C4-2B (cell line): ENCODE data around the gene DLST.

Experiments
- H3K27ac ChIP-seq: fragments of 450-650 bp; 2 replicates; pipeline ENCODE4 v1.5.1; 2017
- CTCF ChIP-seq: fragments of 450-650 bp; conservative IDR thresholded peaks from 2 replicates; pipeline ENCODE4 v1.5.1; 2017; ENCODE audit warnings: mild to moderate bottlenecking
- ZFX ChIP-seq: fragments of 450-650 bp; IDR thresholded peaks from 2 replicates; pipeline ENCODE4 v1.6.1; 2017

The DLST gene

DNA sequence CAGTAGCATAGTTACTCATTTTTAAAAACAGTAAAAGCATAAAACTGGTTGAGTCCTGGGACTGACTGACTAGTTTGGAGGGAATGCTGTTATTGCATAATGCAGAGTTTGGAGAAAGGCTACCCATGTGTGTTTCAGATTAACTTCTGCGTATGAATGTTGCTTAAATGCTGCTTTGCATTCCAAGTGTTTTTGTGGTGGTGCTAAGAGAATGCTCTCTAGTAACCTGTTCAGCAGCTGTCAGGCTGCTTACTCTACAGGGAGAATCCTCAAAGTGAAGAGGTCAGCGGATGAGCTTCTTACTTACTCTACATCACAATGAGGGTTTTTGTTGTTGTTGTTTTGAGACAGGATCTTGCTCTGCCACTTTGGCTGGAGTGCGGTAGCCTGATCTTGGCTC lies 4.3 kb downstream of the DLST start:
- no peak for TF ChIP-seq CTCF
- no peak for TF ChIP-seq ZFX
- no peak overlapping the region for H3K27ac ChIP-seq

- peak overlapping the region; percentile 33; the same call in 1 of the 2 replicates for H3K27ac ChIP-seq
- TF ChIP-seq ZFX (no peak), CTCF (no peak)
Observed at GRCh38 chr14:74888164-74889158, 6.7 kb downstream of the DLST start.

DNA sequence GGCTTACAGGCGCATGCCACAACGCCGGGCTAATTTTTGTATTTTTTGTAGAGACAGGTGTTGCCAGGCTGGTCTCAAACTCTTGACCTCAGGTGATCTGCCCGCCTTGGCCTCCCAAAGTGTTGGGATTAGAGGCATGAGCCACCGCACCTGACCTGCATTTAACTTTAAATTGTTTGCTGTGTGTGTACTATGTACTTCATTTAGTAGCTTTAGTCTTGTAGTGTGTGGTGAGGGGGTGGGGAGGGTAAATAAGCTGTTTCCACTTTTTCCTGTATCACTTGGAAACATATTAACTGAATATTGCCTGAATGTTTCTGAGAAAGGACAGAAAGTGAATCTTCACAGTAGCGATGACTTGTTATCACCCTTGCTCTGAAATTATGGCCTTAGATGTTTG lies 8.5 kb downstream of the DLST start:
- TF ChIP-seq CTCF: no peak
- H3K27ac ChIP-seq: no peak overlapping the region

DNA sequence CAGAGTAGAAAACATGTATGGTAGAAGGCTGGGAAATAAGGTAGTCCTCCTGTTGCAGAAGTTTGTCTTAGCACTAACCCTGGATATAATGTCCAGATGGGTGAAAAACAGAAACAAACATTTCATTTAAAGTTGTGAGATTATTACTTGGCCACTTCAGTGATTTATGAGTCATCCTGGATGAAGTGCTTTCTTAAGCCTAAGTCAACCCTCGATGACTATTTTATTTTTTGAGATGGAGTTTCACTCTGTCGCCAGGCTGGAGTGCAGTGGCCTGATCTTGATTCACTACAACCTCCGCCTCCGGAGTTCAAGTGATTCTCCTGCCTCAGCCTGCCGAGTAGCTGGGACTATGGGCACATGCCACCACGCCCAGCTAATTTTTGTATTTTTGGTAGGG lies 10.2 kb downstream of the DLST start:
- no peak overlapping the region for H3K27ac ChIP-seq
- TF ChIP-seq CTCF (no peak), ZFX (no peak)

DNA sequence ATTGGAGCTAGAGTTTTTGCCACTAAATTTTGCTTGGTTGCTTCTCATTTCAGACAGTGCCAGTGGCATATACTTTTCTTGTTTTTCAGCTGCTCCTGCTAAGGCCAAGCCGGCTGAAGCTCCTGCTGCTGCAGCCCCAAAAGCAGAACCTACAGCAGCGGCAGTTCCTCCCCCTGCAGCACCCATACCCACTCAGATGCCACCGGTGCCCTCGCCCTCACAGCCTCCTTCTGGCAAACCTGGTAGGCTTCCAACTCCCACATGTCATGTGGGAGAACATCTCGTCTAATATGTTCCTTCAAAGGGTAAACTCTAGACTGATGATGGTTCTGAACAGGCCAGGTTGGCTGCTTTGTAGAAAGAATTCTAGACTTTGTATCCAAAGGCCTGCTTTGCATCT lies 11.0 kb downstream of the DLST start:
- TF ChIP-seq CTCF (no peak), ZFX (no peak)
- no peak overlapping the region for H3K27ac ChIP-seq

- TF ChIP-seq ZFX (no peak), CTCF (no peak)
- no peak overlapping the region for H3K27ac ChIP-seq
Observed at GRCh38 chr14:74893614-74894091, 11.9 kb downstream of the DLST start.

- TF ChIP-seq CTCF: no peak
- no peak for TF ChIP-seq ZFX
- H3K27ac ChIP-seq: no peak overlapping the region
Observed at GRCh38 chr14:74896400-74896799, 14.7 kb downstream of the DLST start.
